ACC112 (cell line): ENCODE data around the gene SFSWAP.

ENCODE experiments used
- H2AFZ ChIP-seq: fragments of 200-600 bp; sonication (generic); one replicate; pipeline ENCODE4 v1.6.0; 2017; ENCODE audit warnings: antibody characterized with exemption, low read length; ENCODE audit not compliant: unreplicated experiment
- H3K27ac ChIP-seq: fragments of 200-600 bp; sonication (generic); 2 replicates; pipeline ENCODE4 v1.5.1; 2014; ENCODE audit warnings: low read depth, mild to moderate bottlenecking, antibody characterized with exemption, low read length, moderate library complexity
- H3K27me3 ChIP-seq: fragments of 200-600 bp; sonication (generic); 2 replicates; pipeline ENCODE4 v1.6.1; 2014; ENCODE audit warnings: mild to moderate bottlenecking, antibody characterized with exemption, low read length, moderate library complexity, mixed read lengths; ENCODE audit not compliant: insufficient read depth
- H3K36me3 ChIP-seq: fragments of 200-600 bp; sonication (generic); 2 replicates; pipeline ENCODE4 v1.6.1; 2016; ENCODE audit warnings: mild to moderate bottlenecking, antibody characterized with exemption, low read length, moderate library complexity, mixed read lengths; ENCODE audit not compliant: insufficient read depth
- H3K4me1 ChIP-seq: fragments of 200-600 bp; sonication (generic); one replicate; pipeline ENCODE4 v1.6.1; 2016; ENCODE audit warnings: low read length, mixed read lengths; ENCODE audit not compliant: insufficient read depth, unreplicated experiment, control insufficient read depth
- H3K4me3 ChIP-seq: fragments of 200-600 bp; sonication (generic); 2 replicates; pipeline ENCODE4 v1.5.1; 2014; ENCODE audit warnings: mild to moderate bottlenecking, low read depth, low read length
- H3K79me2 ChIP-seq: fragments of 200-600 bp; sonication (generic); one replicate; pipeline ENCODE4 v1.6.0; 2016; ENCODE audit warnings: low read length; ENCODE audit not compliant: control insufficient read depth, unreplicated experiment, insufficient read depth

The SFSWAP gene

DNA sequence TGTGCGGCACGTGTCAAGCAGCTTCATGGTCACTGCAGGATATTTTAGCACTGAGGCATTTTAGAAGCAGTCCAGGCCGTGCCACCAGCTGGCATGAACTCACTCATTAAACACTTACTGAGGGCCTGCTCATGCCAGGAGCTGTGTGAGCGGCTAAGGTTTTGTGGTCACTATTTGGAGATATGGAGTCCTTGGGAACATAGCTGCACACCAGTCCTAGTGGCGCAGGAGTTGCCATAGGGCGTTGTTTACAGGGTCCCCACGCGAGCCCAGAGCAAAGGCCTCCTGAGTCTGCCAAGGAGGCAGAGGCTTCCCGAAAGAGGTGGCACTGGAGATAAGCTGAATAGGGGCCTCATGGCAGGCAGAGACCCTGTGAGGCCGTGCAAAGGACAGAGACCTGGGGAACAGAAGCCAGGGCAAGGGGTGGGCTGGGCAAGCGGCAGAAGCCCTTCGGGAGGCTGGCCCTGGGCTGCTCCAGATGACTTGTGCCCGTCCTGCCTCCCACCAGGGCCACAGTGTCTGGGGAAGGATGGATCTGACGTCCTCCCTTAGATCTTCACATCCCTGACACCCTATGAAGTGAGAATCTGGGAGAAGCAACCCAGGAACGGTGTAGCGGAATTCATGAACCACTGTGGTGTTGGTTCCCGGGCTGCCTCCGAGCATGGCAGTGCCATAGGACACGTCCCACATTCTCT is 38.9 kb downstream of the SFSWAP start:
- no peaks in the 10 kb centered on the region for H3K79me2 ChIP-seq
- H3K36me3 ChIP-seq = peaks cover 19% of the 10 kb centered on the region
- H3K4me3 ChIP-seq = no peak overlapping the region

DNA sequence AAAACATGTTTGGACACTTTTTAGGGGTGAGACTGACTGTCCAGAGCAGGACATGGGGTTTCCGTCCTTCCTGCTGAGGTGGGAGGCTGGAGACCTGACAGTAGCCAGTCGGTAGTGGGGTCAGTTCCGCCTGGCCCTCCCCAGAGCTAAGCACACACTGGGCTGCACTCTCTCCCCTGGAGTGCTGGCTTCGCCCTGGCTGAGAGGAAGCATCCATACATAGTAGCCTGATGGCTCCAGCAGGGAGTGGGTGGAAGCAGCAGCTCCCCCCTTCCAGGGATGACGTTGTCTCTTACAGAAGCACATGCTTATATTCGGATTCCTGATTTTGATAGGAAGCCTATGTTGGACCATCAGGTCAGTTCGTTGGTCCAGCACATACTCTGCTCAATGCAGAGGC is 40.4 kb downstream of the SFSWAP start:
- H3K27me3 ChIP-seq = no peaks in the 10 kb centered on the region
- H3K27ac ChIP-seq = no peak overlapping the region
- no peak overlapping the region for H3K4me3 ChIP-seq
- H3K79me2 ChIP-seq = no peaks in the 10 kb centered on the region
- H2AFZ ChIP-seq = no peak overlapping the region
- H3K4me1 ChIP-seq = no peaks in the 10 kb centered on the region
- peaks cover 25% of the 10 kb centered on the region for H3K36me3 ChIP-seq

More for the DNA sequence above, 38.9 kb downstream of the SFSWAP start:
- Histone ChIP-seq H3K27me3 (no peaks in the 10 kb centered on the region), H3K27ac (no peak overlapping the region), H3K4me1 (no peaks in the 10 kb centered on the region), H2AFZ (no peak overlapping the region)

DNA sequence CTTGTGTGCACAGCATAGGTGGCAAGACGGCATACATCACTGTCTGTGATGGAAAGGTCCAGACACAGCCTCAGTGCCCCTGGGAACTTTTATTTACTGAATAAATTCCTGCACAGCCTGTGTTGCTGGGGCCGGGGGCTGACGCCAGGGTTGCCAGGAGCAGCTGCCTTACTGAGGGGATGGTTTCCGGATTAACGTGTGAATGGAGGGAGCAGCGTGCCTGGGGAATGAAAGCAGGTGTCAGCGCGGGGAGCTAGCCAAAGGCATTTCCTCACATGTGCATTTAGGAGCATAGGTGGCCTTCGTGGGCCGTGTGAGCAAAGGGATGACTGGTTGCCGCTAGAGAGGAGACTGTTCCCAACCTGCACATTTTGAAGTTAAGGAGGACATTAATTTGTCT is 41.6 kb downstream of the SFSWAP start:
- H3K79me2 ChIP-seq = no peaks in the 10 kb centered on the region
- H3K27me3 ChIP-seq = no peaks in the 10 kb centered on the region
- peaks cover 32% of the 10 kb centered on the region for H3K36me3 ChIP-seq
- no peak overlapping the region for H3K27ac ChIP-seq
- no peak overlapping the region for H3K4me3 ChIP-seq
- no peaks in the 10 kb centered on the region for H3K4me1 ChIP-seq
- no peak overlapping the region for H2AFZ ChIP-seq

DNA sequence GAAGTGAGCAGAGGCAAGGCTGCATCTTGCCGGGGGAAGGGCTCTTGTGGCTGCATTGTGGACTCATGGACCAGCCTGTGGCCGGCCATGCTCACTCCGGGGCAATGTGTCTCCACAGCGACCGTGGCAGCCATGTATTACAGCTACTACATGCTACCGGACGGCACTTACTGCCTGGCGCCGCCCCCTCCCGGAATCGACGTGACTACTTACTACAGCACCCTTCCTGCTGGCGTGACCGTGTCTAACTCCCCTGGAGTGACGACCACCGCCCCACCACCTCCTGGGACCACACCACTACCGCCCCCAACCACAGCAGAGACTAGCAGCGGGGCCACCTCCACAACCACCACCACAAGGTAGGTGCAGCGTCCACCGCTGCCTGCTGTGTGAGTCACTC is 42.1 kb downstream of the SFSWAP start:
- H3K36me3 ChIP-seq = peaks cover 32% of the 10 kb centered on the region

DNA sequence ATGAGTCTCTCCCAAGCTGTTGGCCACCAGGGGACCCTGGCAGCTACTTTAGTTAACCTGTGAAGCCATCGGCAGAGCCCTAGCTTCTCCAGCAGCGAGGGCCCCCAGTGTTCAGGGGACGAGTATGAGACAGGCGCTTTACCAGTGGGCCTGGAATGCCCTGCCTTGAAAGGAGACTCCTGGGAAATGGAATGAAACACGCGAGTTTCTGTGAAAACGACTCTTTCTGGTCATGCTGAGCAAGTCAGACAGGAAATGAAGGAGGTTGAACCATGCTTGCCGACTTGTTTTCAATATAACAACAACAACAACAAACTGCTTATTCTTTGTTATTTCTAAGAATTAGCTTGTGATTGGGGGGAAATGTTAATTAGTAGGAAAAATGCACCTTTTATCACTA is 42.9 kb downstream of the SFSWAP start:
- no peak overlapping the region for H2AFZ ChIP-seq
- H3K36me3 ChIP-seq = peaks cover 32% of the 10 kb centered on the region
- H3K27me3 ChIP-seq = no peaks in the 10 kb centered on the region
- H3K4me3 ChIP-seq = no peak overlapping the region
- H3K79me2 ChIP-seq = no peaks in the 10 kb centered on the region
- no peaks in the 10 kb centered on the region for H3K4me1 ChIP-seq
- H3K27ac ChIP-seq = no peak overlapping the region

More for the DNA sequence above, 42.1 kb downstream of the SFSWAP start:
- Histone ChIP-seq H3K4me3 (no peak overlapping the region), H3K27ac (no peak overlapping the region), H3K4me1 (no peaks in the 10 kb centered on the region), H3K27me3 (no peaks in the 10 kb centered on the region), H3K79me2 (no peaks in the 10 kb centered on the region), H2AFZ (no peak overlapping the region)

DNA sequence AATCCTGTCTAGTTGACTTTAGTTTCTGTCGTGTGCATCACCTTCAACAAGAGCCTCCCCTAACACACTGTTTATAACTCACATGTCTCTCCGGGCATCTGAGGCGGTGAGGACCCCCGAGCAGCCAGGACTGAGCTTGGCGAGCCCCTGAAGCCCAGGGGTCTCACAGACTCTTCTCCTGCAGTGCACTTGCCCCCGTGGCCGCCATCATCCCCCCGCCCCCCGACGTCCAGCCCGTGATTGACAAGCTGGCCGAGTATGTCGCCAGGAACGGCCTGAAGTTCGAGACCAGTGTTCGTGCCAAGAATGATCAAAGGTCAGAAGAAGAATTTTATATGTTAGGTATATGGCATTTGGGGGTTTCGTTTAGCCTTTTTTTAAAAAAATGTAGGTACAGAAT is 43.3 kb downstream of the SFSWAP start:
- H3K27ac ChIP-seq = no peak overlapping the region
- H3K4me3 ChIP-seq = no peak overlapping the region
- H3K36me3 ChIP-seq = peaks cover 32% of the 10 kb centered on the region
- no peaks in the 10 kb centered on the region for H3K4me1 ChIP-seq
- no peaks in the 10 kb centered on the region for H3K79me2 ChIP-seq
- H2AFZ ChIP-seq = no peak overlapping the region
- H3K27me3 ChIP-seq = no peaks in the 10 kb centered on the region

DNA sequence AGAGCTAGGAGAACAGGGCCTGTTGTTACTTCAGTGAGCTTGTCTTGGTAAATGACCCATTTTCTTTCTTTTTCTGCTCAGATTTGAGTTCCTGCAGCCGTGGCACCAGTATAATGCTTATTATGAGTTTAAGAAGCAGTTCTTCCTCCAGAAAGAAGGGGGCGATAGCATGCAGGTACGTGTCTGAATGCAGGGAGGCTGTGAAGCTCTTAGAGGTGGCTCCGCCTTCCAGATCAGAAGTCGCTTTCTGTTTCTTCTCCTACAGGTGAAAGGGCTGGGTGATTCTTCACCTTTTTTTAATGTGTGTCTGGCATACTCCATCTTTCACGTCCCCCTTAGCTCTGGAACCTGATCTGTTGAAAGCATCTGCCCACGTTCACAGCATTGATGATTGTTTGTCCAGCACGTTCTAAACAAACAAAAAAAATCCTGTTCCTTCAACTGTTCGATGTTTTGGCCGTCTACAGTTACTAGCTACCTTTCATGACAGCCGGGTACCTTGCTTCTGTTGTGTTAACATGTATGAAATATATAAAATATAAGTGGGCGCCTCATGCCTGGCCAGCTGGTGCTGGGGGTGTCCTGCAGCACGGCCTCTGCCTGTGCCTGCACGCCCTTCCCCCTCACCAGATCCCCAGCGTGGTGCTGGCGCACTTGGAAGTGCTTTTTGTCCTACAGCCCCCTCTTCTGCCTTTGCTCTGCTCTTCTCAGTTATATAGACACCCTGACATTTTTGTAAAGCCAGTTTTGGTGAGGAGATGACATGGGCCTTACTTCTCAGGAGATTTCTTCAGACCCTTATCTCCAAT is 44.6 kb downstream of the SFSWAP start:
- H3K36me3 ChIP-seq = peaks cover 37% of the 10 kb centered on the region
- H3K27ac ChIP-seq = no peak overlapping the region
- H3K27me3 ChIP-seq = no peaks in the 10 kb centered on the region
- no peaks in the 10 kb centered on the region for H3K4me1 ChIP-seq
- H3K79me2 ChIP-seq = no peaks in the 10 kb centered on the region
- no peak overlapping the region for H3K4me3 ChIP-seq
- H2AFZ ChIP-seq = no peak overlapping the region

DNA sequence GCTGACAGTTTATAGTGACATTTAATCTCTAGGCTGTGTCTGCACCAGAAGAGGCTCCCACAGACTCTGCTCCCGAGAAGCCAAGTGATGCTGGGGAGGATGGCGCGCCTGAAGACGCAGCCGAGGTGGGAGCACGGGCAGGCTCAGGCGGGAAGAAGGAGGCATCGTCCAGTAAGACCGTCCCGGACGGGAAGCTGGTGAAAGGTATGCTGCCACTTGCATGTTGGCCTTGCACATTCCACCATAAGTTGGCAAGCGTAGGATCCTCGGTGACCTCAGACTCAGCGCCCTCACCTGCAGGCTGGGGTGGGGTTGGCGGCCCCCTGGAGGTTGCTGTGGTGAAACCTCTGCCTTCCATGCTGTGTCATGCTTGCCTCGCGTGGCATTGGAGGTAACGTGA is 45.6 kb downstream of the SFSWAP start:
- no peak overlapping the region for H3K4me3 ChIP-seq
- H3K4me1 ChIP-seq = no peaks in the 10 kb centered on the region
- no peaks in the 10 kb centered on the region for H3K79me2 ChIP-seq
- H3K27ac ChIP-seq = no peak overlapping the region
- H3K27me3 ChIP-seq = no peaks in the 10 kb centered on the region
- H3K36me3 ChIP-seq = peaks cover 41% of the 10 kb centered on the region
- H2AFZ ChIP-seq = no peak overlapping the region

DNA sequence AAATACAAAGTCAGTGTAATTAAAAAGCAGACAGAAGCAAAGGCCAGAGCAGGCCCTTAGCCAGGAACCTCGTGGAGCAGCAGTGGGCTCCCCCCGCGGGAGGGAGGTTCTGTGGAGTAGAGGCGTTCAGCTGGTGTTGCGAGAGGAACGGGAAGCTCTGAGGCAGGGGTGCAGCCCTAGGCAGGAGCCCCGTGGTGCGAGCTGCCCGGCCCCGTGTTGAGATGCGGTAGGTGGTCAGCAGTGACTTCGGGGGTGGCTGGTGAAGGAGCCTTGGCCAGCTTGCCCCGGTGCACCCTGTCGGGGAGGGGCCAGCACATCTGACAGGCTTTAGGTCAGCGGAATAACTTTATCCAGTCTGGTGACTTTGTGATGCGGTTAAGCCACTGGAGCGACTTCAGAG is 46.2 kb downstream of the SFSWAP start:
- Histone ChIP-seq H3K4me1 (no peaks in the 10 kb centered on the region), H3K36me3 (peaks cover 45% of the 10 kb centered on the region), H2AFZ (no peak overlapping the region), H3K4me3 (no peak overlapping the region), H3K79me2 (no peaks in the 10 kb centered on the region), H3K27ac (no peak overlapping the region), H3K27me3 (no peaks in the 10 kb centered on the region)

DNA sequence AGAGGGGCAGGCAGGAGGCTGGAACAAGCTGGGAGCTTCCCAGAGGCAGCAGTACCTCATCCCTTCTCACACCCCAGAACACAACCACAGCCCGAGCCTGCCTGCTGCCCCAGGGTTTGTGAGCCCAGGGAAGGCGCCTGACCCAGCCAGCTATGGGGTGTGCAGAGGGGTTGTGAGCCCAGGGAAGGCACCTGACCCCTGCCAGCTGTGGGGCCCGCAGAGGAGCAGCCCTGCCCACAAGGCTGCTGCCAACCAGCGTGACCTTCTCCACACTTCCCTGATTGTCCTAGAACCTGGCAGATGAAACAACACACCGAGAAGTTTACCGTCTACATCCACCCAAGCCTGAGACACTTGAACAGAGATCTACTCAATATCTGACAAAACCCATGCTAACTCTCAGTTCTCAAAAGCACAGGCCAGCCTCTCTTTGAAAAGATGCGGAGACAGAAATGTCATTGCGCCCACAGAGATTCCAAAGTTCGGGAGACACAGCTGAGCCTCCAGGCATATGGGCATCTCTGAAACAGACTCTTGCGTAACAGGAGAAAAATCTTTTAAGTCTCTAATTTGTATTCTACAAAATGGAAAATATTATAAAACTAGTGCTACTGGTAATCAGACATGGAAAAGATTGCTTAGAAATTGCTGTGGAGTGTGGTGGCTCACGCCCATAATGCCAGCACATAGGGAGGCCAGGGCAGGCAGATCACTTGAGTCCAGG is 47.3 kb downstream of the SFSWAP start:
- Histone ChIP-seq H3K79me2 (no peaks in the 10 kb centered on the region), H3K36me3 (peaks cover 39% of the 10 kb centered on the region), H2AFZ (no peak overlapping the region), H3K27me3 (no peaks in the 10 kb centered on the region), H3K4me3 (no peak overlapping the region), H3K27ac (no peak overlapping the region), H3K4me1 (no peaks in the 10 kb centered on the region)
